Fibroblast of skin of right quadriceps (primary cell): Measurements from ENCODE around the gene UBE2Q2.
"Not testable (repeated sequence)": the region's sequence is repeated elsewhere in the genome, so short reads cannot be mapped to it uniquely, and the experiment has no call there.

ENCODE experiments used
- DNase-seq: peaks from one replicate; pipeline ENCODE4 v3.0.0-alpha.2; 2013

The UBE2Q2 gene

DNA sequence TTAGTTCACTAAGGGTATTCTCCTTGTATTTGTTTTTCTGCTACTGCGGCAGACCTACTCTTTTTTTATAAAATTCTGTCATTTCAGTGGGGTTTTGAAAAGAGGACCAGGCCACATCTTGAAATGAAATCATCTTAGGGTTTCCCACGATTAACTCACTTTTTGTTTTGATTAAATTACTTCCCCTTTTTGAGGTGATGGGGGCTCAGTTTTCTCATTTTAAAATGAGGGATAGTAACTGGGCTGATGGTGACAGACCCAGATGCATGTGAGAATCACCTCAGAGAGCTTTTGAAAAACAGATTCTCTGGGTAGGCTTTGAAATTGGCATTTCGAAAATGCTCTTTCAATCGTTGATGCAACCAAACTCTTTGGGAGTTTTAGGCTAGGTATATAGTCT is 24.2 kb downstream of the UBE2Q2 start:
- no peak for DNase-seq

DNA sequence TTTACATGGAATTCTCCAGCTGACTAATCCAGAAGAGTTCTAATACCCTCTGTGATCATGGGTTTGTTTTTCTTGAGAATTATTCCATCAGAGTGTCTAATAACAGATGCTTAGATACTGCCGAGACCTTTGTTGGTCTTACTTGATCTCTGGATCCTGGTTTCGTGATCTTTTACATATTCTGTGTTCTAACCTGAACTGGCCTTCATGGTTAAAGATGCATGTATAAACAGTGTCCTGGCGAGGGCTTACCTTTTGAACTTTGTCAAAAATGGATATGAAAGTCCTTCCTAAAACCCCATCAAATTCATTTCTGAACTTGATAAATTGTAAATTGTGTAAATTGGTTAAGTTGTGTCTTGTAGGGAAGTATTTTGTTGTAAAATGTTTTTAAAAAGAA is 24.8 kb downstream of the UBE2Q2 start:
- DNase-seq = no peak

GRCh38 chr15:75869446-75869845 is 26.2 kb downstream of the UBE2Q2 start:
- no peak for DNase-seq

DNA sequence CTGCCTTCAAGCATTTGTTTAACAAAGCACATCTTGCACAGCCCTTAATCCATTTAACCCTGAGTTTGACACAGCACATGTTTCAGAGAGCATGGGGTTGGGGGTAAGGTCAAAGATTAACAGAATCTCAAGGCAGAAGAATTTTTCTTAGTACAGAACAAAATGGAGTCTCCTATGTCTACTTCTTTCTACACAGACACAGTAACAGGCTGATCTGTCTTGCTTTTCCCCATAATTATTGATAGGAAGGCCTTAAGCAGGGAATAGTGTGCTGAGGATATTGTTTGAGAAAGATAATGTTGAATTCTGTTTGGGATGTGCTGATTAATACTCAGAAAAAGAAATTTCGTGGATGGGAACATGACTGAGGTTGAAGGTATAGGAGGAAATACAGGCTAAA is 28.3 kb downstream of the UBE2Q2 start:
- DNase-seq = not testable (repeated sequence)

DNA sequence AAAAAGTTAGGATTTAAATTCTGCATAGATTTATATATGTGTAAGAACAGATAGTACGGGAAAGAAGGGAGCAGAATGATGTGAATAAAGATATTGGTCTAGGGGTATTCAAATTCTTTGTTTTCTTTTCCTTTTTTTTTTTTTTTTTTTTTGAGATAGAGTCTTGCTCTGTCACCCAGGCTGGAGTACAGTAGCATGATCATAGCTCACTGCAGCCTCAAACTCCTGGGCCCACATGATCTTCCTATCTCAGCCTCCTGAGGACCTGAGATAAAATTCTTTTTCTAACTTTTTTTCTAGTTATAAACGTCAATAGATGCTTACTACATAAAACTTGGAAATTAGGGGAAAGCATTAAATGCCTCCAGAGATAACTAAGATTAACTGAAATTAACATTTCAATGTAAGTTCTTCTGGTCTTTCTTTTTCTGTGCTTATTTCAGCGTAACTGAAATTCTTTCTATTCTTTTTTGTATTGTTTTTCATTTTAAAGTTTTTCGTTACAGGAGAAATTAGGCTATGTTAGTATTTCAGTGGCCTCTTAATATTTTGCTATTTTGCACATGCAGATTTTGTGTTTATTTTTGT is 29.2 kb downstream of the UBE2Q2 start:
- DNase-seq = no peak

GRCh38 chr15:75884041-75884440 is 40.8 kb downstream of the UBE2Q2 start:
- DNase-seq = peak; percentile 64

DNA sequence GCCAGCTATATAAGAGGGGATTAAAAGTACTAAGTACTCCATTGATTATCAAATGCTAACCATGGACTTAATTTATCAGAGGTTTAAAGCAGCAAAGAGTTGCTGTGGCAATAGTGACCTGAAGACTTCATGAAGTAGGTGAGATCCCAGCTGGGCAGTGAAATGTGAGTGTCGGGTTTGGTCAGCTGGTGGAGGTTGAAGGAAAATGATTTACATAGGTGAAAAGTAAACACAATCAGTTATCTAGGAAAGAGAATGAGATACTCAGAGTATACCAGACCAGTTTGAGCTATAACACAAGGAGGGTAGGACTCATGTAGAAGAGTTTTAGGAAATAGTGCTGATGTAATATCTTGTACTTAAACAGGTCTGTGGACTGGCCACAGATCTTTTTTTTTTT is 43.9 kb downstream of the UBE2Q2 start:
- DNase-seq = no peak

- DNase-seq = peak; percentile 90
Measured at GRCh38 chr15:75891895-75892294, 48.6 kb downstream of the UBE2Q2 start.

DNA sequence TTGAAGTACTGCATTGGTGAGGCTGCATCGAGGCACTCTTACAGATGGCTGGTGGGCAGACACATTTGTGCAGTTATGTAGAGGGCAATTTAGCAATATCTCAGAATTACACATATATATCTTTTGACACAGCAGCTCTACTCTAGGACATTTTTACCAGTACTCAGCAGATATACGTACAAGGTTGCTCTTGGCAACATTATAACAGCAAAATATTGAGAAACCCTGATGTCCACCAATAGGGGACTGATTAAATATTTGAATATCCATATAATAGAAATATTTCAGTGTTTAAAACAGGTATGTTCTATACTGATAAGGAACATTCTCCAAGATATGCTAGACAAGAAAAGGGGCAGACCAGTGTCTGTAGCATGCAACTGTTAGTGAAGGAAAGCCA is 52.5 kb downstream of the UBE2Q2 start:
- DNase-seq = no peak

DNA sequence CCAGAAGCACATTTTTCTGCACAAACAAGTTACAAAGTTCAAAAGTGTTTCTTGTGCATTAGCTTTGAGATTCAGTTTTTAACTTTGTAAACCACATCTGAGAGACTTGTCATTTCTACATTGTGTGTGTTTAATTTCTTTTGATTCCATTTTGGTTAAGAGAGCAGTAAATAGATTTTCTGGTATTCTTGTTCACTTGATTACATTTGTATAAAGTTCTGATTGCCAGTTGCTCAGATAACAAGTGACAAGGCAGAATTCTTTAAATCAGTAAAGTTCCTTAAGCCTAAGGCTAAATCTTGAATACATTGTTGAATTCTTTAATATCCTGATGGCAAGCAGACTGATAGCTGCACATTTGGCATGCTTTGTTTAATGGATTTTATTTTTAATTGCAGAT is 57.3 kb downstream of the UBE2Q2 start:
- no peak for DNase-seq

- peak; percentile 11 for DNase-seq
Measured at GRCh38 chr15:75902129-75902557, 58.9 kb downstream of the UBE2Q2 start.

DNA sequence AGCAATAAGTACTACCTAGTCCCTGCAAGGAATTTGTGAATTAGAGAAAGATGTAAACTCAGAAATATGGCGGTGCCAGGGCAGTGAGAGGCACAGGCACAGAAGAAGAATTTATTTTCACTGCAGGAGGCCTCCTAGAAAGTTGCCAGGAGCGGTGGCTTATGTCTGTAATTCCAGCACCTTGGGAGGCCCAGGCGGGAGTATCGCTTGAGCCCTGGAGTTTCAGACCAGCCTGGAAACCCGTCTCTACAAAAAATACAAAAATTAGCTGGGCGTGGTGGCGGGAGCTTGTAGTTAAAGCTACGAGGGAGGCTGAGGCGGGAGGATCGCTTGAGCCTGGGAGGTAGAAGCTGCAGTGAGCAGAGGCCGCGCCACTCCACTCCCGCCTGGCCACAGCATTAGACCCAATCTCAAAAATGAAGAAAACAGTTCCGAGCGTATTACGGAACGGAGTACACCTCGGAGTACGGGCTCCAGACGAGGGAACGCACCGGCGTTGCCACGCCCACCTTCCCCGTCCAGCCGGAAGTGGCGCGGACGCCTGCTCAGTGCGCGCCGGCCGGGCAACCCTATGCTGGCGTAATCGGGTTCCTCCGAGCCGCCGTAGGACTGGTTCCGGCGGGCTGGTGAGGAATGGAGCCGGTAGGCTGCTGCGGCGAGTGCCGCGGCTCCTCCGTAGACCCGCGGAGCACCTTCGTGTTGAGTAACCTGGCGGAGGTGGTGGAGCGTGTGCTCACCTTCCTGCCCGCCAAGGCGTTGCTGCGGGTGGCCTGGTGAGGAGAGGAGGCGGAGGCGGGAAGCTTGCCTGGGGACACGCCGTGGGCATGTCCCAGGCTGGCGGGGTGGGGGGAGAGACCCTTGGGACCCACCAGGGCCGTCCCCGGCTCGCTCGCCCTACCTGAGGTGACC is 60.3 kb downstream of the UBE2Q2 start, which contains the start of gene FBXO22:
FBXO22 (plus strand) TSS at position 548 of the 909 bp plus-strand sequence; CDS start at position 634, 86 bp downstream.
- peak; percentile 90 for DNase-seq

DNA sequence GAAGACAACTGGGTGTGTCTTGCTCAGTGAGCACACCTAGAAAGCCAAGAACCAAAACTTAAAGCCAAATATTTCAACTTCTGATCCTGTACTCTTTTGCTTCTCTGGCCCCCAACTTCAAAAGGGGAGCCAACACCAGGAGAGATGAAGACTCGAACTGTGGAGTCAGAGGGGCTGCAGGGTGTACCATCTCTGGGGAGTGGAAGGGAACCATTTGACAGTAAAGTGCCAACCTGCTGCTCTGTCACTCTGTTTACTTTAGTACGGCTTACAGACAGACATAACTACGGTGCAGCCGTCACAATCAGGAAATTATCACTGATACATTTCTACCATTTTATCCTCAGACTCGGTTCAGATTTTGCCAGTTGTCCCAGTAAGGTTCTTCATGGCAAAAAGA is 62.0 kb downstream of the UBE2Q2 start:
- no peak for DNase-seq

DNA sequence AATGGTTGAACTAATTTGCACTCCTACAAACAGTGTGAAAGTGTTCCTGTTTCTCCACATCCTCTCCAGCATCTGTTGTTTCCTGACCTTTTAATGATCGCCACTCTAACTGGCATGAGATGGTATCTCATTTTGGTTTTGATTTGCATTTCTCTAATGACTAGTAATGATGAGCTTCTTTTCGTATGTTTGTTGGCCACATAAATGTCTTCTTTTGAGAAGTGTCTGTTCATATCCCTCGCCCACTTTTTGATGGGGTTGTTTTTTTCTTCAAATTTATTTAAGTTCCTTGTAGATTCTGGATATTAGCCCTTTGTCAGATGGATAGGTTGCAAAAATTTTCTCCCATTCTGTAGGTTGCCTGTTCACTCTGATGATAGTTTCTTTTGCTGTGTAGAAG is 67.1 kb downstream of the UBE2Q2 start:
- DNase-seq = not testable (repeated sequence)

- no peak for DNase-seq
Measured at GRCh38 chr15:75916978-75917377, 73.7 kb downstream of the UBE2Q2 start.

DNA sequence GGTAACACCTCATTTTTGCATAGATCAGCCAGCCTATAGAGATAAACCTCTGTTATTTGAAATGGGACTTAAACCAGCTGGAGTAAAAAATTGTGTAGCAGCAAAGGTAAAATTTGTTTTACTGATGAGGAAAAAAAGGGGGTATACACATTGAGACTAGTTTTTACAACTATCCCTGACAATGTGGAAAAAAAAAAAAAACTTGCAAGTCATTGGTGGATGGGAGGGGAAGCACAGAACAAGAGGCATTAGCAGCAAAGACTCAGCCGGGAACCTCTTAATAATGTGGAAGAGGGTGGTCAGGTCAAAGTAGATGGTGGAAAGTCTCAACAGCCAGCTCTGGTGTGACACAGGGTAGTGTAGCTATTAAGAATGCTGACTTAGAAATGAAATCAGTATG is 74.9 kb downstream of the UBE2Q2 start:
- DNase-seq = no peak

DNA sequence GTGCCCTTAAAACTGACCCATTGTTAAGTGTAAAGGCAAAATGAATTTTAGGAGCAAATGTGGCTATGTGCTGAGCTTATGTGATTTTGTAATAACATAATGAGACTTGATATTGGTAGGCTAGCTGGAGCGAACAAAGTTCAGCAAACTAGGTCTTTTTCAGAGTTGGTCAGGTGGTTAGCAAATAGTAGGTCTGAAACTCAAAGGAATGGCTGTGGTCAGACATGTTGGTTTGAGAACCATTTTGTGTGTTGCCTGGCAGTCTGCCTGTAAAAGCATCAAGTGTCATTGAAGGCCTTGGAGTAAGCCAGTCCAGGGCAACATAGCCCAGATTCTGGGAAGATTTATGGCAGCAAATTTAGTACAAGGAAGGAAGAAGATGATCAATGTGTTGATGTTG is 76.8 kb downstream of the UBE2Q2 start:
- DNase-seq = no peak

DNA sequence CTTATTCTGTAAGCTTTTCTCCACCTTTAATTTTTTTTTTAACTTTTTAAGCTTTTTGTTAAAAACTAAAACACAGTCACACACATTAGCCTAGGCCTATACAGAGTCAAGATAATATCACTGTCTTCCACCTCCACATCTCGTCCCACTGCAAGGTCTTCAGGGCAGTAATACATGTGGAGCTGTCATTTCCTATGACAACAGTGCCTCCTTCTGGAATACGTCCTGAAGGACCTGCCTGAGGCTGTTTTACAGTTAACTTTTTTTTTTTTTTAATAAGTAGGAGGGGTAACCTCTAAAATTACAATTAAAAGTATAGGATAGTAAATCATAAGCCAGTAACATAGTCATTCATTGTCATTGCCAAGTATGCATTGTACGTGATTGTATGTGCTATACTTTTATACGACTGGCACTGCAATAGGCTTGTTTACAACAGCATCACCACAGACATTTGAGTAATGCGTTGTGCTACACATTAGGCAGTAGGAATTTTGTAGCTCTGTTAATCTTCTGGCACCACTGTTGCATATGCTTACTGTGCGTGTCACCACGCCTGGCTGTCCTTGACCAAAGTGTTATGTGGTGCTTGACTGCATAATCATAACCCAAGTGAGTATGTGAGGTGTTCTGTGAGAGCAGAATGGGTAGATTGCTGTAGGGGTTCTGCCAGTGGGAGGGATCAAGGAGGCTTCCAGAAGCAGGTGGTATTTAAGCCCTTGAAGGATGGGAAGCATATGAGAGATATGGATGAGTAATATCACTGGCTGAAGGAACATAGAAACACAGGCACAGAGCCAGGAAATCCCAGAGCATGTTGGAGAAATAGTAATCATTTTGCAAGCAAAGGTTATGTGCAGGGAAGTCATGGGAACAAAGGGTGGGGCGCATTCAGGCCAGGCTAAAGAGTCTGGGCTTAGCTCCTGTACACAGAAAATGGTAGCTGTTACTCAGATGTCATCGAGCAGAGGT is 78.8 kb downstream of the UBE2Q2 start:
- DNase-seq = peak; percentile 73

DNA sequence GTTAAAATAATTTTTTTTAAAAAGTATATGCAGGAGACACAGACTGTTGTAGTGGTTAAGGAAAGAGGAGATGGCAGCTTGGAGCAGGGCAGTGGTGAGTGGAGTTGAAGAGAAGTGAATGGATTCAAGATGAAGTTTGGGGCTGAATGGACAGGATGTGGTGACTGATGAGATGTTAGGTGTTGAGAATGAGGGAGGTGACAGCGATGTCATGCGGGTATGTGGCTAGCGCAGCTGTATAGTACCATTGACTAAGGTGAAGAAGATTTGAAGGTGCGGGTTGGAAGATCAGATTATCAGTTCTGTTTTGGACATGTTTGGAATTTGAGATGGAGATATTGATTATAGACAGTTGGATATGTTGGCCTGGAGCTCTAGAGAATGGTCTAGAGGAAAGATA is 80.5 kb downstream of the UBE2Q2 start:
- no peak for DNase-seq

DNA sequence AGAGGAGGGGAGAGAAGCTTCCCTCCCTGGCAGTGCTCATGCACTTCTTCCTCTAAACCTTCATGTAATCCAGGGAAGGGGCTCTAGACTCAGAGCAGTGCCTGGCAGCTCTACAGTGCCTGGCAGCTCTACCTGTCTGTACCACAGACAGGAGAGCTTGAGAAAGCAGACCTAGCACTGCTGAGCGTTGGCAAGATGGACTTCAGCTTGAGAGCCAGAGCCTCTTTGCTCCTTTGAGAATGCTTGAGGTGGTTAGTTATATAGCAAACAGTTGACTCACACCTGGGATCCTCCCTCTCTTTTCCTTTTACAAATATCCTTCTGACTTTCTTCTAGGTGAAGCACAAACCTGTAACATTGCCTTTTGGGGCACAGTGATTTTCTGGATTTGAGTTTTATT is 81.3 kb downstream of the UBE2Q2 start:
- no peak for DNase-seq

DNA sequence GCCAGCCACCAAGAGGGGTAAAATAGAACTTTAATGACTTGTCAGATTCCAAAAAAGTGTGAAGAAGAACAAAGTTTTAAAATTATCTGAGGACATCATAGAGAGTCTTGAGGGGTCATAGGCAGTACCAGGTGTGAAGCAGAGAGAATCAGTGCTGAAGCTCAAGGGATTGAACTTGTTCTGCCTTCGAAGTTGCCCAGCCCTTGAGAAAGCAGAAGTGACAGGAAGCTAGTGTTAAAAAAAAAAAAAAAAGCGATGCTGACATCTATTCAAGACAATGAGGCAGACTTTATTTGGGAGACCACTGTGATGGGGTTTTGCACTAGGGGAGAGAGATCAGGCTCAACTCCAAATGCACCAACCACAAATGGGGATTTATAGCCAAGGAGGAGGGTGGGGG is 82.2 kb downstream of the UBE2Q2 start:
- DNase-seq = no peak

- DNase-seq = no peak
Measured at GRCh38 chr15:75926931-75927330, 83.7 kb downstream of the UBE2Q2 start.

- no peak for DNase-seq
Measured at GRCh38 chr15:75927601-75928000, 84.4 kb downstream of the UBE2Q2 start.
